NCI-H446 treated with DMSO at 0.1 percent for 48 hours (cell line): Measurements from ENCODE around the gene TRIM8.

ENCODE experiments used
- DNase-seq: peaks from one replicate; lab custom pipeline; 2025; lab: John Stamatoyannopoulos, UW

TRIM8 gene

GRCh38 chr10:102644066-102644645, at the start of gene TRIM8:
Gene TRIM8, plus strand, starts transcription at chr10:102644479. Its CDS starts 139 bp downstream, at chr10:102644618.
- no peak for DNase-seq

- no peak for DNase-seq
These were observed 49.0 kb upstream of the TRIM8 start for GRCh38 chr10:102595293-102595692.

- DNase-seq: no peak
These were observed 48.4 kb upstream of the TRIM8 start for GRCh38 chr10:102595897-102596296.

- no peak for DNase-seq
These were observed 47.7 kb upstream of the TRIM8 start for GRCh38 chr10:102596506-102596971.

GRCh38 chr10:102597131-102597991, 46.9 kb upstream of the TRIM8 start:
- no peak for DNase-seq

- no peak for DNase-seq
These were observed 46.0 kb upstream of the TRIM8 start for GRCh38 chr10:102598243-102598642.

- no peak for DNase-seq
These were observed 44.5 kb upstream of the TRIM8 start for GRCh38 chr10:102599565-102600327.

- DNase-seq: no peak
These were observed 43.5 kb upstream of the TRIM8 start for GRCh38 chr10:102600816-102601215.

GRCh38 chr10:102601639-102602038, 42.6 kb upstream of the TRIM8 start:
- no peak for DNase-seq

- no peak for DNase-seq
These were observed 41.8 kb upstream of the TRIM8 start for GRCh38 chr10:102602272-102603045.

GRCh38 chr10:102603946-102604345, 40.3 kb upstream of the TRIM8 start:
- no peak for DNase-seq

GRCh38 chr10:102604439-102604841, 39.8 kb upstream of the TRIM8 start:
- DNase-seq: no peak

GRCh38 chr10:102605712-102606111, 38.6 kb upstream of the TRIM8 start:
- DNase-seq: no peak

GRCh38 chr10:102608487-102608886, 35.8 kb upstream of the TRIM8 start:
- DNase-seq: no peak

GRCh38 chr10:102610441-102610887, 33.8 kb upstream of the TRIM8 start:
- no peak for DNase-seq

- DNase-seq: no peak
These were observed 32.7 kb upstream of the TRIM8 start for GRCh38 chr10:102611514-102612087.

GRCh38 chr10:102612964-102613275, 31.4 kb upstream of the TRIM8 start:
- DNase-seq: no peak

- DNase-seq: no peak
These were observed 31.0 kb upstream of the TRIM8 start for GRCh38 chr10:102613286-102613685.

GRCh38 chr10:102613785-102614184, 30.5 kb upstream of the TRIM8 start:
- DNase-seq: no peak

- no peak for DNase-seq
These were observed 29.4 kb upstream of the TRIM8 start for GRCh38 chr10:102614888-102615287.

GRCh38 chr10:102615361-102615760, 28.9 kb upstream of the TRIM8 start:
- no peak for DNase-seq
